NCI-H1048 (cell line): ENCODE measurements around the gene ZDHHC11B.
"Not testable (repeated sequence)": the region's sequence is repeated elsewhere in the genome, so short reads cannot be mapped to it uniquely, and the experiment has no call there.

ENCODE experiments used
- DNase-seq: peaks from one replicate; lab custom pipeline; 2025; lab: John Stamatoyannopoulos, UW

The ZDHHC11B gene

DNA sequence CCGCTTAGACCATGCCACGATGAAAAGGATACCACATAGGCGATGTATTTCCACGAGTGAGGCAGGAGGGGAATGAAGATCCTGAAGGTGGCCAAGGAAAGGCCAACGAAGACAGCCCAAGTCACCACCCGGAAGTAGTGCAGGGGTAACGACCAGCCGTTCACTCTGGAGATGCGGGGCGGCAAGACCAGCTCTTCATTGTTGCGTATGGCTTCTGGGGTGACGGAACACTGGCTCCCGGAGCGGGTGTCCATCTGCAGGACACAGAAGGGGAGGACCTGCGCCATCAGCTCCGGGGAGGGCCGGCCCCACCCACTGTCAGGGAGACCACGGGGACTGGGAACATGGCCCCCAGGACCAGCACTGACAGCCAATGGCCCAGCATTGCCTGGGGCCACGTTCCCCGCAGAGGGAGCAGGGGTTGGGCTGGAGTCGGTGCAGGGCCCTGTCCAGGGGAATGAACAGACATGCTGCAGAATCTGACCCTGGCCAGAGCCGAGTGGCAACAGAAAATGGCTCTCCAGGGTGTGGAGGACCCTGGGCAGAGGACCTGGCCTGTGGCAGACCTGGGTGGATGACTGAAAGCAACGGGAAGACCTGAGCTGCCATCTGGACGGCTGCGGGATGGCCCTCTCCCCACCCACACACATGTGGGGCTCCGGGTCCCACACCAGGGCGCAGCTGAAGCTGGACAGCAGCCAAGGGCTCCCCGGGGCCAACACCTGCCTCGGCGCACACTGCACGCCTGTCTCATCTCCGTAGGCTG, 17.7 kb downstream of the ZDHHC11B start:
- no peak for DNase-seq

DNA sequence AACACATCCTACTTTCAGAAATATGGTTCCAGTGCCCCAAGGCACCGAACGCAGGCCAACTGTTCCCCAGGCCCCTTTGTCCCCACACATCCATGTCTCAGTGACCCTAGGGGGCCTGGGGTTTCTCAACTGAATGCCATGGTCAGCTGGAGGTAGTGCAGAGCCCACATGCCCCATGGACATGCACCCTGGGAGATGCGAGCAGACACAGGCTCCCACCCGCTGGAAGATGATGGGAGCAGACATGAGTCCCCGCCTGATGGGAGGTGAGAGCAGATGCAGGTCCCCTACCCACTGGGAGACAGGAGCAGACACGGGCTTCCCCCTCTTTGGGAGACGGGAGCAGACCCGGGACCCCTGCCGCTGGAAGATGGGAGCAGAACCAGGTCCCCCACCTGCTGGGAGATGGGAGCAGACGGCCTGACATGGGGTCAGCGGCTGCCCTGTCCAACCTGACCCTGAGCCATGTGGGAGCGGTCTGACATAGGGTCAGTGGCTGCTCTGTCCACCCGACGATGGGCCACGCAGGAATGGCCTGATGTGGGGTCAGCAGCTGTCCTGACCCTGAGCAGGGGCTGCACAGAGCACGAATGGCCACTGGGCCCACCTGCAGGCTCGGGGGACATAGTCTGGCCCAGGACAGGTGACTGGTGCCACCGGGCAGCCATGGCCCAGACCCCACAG, 18.4 kb downstream of the ZDHHC11B start:
- DNase-seq = no peak

DNA sequence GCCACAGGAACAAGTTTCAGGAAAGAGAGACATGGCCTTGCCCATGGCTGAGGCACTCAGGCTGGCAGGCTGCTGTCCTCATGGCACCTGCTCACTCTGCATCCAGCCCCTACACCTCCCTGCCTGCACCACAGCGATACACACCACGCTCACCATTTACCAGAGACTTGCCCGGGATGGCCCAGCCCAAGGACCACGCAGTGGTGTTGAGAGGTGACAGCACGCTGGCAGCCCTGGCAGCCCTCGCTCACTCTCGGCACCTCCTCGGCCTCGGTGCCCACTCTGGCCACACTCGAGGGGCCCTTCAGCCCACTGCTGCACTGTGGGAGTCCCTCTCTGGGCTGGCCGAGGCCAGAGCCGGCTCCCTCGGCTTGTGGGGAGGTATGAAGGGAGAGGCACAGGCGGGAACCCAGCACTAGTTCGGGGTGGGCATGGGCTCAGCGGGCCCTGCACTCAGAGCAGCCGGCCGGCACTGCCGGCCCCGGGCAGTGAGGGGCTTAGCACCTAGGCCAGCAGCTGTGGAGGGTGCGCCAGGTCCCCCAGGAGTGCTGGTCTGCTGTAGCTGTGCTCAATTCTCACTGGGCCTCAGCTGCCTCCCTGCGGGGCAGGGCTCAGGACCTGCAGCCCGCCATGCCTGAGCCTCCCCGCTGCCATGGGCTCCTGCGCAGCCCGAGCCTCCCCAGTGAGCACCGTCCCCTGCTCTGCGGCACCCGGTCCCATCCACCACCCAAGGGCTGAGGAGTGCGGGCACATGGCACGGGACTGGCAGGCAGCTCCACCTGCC, 20.3 kb downstream of the ZDHHC11B start:
- no peak for DNase-seq

DNA sequence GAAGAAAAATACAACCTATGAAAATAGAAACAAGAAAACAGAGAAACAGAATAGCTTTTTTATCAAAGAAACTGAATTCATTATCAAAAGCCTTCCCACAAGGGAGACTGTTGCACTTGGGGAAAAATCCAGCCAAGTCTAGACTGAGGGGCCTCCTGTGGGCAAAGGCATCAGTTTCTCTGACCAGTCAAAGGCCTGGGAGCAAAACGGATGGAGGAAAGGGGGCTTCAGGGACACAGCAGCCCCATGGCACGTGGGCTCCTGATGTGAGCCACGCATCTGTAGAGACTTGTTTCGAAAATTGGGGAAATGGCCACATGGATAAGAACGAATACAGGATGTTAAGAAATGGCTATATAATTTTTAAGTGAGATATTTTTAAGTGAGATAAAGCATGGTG, 21.1 kb downstream of the ZDHHC11B start:
- DNase-seq = no peak

DNA sequence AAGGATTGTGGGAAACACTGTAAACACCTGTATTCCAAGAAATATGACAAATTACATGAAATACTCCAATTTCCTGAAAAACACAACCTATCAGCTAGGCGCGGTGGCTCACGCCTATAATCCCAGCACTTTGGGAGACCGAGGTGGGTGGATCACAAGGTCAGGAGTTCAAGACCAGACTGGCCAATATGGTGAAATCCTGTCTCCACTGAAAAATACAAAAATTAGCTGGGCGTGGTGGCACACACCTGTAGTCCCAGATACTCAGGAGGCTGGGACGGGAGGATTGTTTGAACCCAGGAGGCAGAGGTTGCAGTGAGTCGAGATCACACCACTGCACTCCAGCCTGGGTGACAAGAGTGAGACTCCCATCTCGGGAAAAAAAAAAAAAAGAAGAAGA, 21.5 kb downstream of the ZDHHC11B start:
- not testable (repeated sequence) for DNase-seq

DNA sequence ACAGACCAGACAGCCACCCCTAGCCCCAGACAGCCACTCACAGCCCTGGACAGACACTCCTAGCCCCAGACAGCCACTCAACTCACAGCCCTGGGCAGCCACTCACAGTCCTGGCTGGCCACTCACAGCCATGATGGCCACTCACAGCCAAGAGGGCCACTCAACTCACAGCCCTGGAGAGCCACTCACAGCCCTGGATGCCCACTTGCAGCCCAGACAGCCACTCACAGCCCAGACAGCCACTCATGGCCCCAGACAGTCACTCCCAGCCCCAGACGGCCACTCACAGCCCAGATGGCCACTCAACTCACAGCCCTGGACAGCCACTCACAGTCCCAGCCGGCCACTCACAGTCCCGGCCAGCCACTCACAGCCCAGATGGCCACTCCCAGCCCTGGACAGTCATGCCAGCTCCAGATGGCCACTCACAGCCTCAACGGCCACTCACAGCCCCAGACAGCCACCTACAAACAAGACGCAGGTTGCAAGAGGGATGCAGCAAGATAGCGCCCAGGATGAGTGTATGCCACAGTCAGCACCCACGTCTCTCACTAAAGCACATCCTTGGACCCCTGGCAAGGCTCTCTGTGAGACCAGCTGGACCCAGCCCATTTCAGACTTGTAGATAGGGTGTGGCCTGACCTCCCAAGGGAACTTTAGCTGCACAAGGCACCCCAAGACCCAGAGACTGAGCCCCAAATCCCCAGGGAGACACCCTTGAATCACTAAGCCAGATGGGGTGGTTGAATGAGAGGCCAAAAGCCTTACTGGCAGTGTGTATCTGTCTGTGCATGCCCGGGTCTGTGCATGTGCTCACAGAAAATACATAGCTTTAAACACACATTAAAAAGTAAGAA, 22.4 kb downstream of the ZDHHC11B start:
- DNase-seq = no peak

DNA sequence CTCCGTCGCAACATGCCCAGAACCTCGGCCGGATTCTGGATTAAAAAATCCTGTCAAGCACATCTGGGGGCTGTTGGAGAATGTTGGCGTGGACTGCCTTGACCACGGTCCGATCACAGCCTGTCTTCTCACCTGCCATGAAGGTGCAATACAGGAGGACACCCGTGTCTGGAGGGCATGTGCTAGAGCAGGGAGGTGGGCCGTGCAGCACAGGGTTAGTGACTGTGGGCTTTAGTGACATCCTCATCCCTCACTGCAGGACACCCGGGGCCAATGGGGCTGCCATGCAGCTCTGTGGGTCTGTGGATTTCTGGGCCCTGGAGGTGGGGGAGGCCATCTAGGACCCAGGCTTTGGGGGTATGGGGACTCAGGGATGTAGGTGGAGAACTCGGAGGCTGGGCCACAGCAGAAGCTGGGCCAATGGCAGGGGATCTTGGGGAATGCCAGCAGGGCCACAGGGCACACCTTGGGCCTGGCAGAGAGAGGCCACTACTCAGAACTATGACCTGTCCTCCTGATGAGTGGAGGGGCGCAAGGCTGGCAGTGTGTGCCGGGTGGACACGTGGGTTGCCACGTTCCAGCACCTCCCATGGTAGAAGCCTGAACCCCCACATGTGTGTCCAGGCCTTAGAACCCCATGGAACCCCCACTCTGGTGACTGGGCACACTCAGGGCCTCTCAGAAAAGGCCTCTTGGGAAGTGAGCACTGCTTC, 23.3 kb downstream of the ZDHHC11B start:
- no peak for DNase-seq

DNA sequence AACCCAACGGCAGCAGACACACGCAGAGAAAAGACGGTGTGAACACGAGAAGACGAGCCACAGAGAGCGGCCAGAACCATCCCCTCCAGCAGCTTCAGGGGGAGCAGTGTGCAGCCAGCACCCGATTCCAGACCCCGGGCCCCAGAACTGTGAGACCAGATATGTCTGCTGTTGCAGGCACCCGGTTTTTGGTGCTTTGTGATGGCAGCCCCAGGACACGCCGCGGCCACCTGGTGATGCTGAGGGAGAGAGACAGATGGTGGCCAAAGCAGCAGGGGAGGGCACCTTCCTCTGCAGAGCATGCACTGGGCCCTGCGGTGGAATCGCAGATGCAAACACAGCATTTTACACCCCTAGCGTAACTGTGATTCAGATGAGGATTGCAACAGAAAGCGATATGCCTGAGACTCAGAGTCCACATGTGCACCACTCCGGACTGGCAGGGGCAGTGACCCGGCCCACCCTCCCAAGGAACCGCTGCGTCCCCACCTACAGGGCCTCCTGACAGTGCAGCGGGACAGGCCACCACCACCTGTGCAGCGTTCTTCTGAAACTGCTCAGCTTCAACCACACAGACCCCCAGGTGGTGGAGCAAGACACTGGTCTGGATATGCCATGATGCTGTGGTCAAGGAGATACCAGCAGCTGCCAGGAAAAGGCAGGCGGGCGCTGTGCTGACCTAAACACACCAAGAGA, 24.0 kb downstream of the ZDHHC11B start:
- no peak for DNase-seq

DNA sequence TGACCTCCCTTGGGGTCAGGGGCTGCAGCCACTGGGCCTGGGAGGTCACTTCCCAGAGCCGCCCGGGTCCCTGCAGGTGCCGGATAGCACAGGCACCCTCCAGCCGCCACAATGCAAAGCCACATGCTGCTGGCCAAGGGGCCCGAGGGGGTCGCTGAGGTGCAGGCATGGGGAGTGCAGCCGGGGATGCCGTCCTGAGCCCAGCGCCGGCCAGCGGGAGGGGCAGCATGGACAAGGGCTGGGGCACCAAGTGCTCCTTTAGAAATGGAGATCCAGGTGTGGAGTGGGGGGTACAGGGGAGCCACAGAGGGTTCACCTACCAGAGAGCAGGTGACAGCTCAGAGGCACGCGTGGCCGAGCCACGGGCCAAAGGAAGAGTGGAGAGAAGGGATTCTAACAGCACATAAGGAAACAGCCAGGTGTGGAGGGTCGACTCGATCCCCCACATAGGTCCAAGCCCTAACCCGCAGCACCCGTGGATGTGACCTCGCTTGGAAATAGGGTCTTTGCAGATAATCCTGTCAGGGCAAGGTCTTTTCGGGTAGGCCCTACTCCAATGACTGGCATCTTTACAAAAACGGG, 24.7 kb downstream of the ZDHHC11B start:
- DNase-seq = no peak

DNA sequence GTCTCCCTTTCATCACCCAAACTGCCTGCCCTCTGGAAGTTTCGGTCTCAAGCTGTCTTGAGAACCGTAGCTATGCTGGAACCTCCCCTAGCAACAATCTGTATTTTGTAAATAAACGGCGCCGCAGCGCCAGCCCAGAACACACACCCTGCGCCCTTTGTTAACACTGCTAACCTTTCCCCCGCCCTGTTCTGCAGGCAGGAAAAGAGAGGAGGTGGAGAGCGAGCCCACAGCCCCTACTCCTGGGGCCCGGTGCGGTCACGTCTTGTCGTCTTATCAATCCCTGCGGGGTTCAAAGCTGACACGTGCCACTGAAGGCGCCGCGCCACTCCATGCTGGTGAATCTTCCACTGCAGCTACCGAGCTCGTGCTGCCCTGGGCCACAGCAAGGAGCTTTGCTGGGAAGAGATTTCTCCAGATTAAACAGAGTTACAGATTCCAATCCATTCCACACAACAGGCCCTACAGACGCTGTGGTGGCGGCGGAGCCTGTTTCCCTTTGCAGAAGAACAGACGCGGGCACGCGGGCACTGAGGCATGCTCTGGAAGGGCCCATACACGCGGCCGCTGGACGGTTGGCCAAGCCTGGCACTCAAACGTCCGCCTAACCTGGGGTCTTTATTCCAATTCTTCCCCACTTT, 25.3 kb downstream of the ZDHHC11B start:
- no peak for DNase-seq

DNA sequence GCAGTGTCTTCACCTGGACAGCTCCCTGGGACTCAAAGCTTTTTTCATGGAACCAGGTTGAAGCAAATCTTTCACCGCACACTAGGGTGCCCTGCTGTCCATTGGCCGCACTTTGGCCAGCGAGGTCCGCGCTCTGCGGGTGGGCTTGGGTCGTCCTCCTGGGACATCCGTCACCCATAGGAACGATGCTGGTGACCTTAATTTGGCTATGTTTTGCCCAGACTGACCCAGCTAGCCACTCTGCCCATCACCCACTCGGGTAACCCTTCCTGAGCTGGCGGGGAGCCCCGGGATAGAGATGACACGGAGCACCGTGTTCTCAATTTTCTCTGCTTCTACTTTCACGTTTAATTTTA, 25.9 kb downstream of the ZDHHC11B start:
- DNase-seq = no peak

DNA sequence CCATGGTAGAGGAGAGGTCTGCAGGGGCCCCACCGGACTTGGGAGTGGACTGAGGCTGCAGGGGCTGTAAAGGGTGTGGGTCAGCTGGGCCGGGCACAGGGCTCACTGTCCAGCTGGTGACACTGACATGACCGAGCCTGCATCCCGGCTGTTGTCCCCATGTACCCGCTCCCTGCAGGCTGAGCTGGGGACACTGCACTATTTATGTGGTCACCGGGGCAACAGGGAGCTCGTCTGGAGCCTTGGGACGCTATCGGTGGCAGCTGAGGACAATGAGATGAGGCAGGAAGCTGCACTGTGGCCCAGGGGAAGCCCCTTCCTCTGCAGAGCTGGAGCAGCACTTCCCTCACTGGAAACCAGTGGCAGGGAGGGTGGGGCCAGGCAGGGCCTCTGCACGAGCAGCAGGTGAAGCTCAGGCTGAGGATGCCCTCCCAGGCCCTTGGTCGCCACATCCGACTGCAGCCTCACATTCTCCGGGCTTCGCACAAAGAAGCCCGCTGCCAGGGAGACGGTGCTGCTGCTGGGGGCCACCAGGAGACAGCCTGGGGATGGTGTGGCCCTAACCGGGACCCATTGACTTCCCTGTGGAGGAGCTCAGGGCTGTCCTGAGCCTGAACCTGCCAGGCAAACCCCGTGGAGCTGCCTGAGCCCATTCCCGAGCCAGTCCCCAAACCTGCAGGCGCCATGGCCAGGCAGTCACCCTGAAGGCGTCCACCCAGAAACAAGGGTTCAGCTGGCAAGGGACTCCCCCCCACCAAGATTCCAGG, 26.4 kb downstream of the ZDHHC11B start:
- DNase-seq = no peak

DNA sequence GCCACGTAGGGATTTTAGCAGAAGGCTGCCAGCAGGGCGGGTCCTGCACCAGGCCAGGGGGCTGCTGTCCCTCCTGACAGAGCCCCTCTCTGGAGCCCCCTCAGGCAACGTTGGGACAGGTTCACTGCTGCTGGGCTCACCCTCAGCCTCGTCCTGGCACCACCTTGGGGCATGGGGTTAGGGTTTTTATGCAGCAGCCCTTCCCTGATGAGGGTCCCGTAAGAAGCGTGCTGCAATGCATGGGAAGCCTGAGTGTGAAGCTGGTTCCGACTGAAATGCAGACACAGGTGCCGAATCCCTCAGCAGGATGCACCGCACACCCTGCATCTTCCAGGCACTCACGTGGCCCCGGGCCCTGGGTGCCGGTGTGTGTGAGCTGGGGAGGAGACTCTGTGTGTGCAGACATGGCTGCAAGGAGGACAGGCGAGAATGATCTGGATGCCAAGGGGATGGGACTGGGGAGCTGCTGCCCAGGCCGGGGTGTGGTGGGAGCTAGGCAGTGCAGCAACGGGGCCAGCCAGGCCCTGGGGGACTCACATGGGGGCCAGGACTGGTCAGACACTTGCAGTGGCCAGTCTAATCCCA, 27.1 kb downstream of the ZDHHC11B start:
- no peak for DNase-seq

DNA sequence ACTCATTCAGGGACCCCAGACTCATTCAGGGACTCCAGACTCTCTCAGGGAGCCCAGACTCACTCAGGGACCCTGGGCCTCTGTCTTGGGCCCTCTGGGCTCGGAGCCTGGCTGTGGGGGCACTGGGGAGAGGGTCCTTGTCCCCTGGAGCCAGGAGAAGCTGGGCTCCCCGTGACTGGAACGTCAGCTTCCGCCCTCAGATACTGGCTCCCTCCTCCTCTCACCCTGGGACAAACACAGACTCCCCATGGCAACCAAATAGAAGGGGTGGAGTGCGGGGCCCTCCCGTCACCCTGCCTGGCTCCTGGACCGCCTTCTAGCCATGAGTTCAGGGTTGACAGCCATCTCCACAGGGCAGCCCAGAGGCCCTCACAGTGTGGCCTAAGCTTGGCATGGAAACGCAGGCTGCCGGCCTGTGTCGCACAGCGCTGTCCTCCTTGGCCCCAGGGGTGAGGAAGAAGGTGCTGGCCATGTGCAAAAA, 27.6 kb downstream of the ZDHHC11B start:
- DNase-seq = no peak

DNA sequence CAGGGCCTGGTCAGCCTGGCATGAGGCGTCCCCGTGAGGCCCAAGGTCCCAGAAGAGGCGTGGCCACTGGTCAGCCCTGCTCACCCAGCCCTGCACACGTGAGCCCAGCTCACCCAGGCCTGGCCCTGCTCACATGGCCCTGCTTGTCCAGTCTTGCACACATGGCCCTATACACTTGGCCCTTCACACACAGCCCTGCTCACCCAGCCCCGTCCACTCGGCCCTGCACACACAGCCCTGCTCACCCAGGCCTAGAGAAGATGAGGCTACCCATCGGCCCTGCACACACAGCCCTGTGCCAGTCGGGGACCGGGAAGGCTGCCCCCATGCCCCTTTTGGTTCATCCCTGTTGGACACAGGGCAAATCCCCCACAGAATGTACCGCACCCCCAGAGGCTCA, 28.4 kb downstream of the ZDHHC11B start:
- no peak for DNase-seq

DNA sequence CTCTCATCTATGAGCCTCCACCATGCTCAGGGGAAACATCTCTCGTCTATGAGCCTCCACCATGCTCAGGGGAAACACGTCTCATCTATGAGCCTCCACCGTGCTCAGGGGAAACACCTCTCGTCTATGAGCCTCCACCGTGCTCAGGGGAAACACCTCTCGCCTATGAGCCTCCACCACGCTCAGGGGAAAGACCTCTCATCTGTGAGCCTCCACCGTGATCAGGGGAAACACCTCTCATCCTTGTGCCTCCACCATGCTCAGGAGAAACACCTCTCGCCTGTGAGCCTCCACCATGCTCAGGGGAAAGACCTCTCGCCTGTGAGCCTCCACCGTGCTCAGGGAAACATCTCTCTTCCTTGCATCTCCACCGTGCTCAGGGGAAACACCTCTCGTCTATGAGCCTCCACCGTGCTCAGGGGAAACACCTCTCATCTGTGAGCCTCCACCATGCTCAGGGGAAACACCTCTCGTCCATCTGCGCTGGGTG, 30.3 kb downstream of the ZDHHC11B start:
- DNase-seq = not testable (repeated sequence)

DNA sequence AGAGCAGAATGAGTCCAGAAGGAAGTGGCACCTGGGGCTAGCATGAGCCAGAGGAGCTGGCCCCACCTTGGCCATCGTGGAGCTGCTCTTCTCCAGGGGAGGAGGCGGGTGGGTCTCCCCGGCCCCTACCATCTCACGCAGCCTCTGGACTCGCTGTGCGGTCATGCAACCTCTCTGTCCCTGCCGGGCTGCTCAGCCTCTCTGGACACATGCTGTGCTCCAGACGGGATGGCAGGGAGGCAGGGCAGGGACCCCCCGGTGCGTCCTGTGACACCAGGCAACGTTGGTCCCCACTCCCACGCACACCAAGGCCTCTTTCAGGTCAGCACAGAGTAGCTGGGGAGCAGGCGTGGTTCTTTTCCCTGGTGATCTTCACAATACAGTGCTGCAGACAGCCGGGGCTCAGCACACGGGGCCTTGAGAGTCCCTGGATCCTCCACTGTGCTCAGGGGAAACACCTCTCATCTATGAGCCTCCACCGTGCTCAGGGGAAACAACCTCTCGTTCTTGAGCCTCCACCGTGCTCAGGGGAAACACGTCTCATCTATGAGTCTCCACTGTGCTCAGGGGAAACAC, 30.9 kb downstream of the ZDHHC11B start:
- not testable (repeated sequence) for DNase-seq

DNA sequence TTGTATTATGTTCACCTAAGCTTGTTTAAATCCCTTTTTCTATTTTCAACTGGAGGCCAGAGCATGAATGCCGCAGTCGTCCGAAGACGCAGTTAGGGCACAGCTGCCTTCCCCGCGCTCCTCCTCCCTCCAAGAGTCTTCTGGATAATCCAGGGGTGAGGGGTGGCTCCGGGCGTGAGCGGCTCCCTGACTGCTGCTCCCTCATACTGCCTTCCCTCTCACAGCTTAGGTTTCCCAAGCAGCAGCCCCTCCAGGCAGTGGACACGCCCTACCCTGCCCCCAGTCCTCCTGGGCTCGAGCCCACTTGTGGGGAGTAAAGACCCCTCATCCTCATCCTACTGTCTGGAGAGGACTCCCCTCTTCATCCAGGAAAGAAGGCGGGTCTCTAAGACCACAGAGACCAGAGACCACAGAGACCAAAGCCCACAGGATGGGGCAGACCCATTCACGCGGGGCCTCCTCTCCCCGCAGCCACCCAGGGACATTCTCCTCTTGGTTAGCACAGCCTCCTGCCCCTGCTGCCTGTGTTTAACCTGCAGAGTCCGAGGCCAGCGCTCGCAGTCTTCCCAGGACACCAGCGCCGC, 31.9 kb downstream of the ZDHHC11B start:
- DNase-seq = not testable (repeated sequence)
